Activated CD4-positive, CD25-positive, alpha-beta regulatory T cell (primary cell): ENCODE data around the gene UMAD1.

Experiments used
- DNase-seq, 4 experiments: peaks; one replicate each; lab custom pipeline; 2025; lab: John Stamatoyannopoulos, UW

Gene UMAD1

DNA sequence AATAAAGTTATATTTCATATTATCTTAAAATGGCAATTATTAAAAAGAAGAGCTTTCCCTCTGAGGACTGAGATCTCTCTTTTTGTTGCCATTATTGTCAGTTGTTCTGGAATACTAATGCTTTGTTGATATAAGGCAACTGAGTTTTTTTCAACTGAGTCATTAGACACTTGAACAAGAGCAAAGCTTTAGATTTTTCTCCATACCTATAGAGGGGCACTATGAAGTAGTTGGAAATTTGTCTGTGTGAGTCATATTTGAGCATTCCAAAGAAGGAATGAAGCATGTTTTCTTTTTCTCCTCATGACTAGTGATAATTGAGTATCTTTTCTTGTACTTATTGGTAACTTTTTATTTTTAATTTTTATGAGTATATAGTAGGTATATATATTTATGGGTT lies 53.3 kb downstream of the UMAD1 start:
- no peak for DNase-seq

DNA sequence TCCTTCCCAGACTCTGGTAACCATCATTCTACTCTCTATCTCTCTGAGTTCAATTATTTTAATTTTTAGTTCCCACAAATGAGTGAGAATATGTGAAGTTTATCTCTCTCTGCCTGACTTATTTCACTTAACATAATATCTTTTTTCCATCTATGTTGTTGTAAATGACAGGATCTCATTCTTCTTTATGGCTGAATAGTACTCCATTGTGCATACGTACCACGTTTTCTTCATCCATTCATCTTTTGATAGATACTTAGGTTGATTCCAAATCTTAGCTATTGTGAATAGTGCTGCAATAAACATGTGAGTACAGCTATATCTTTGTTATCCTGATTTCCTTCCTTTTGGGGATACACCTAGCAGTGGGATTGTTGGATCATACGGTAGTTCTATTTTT lies 54.0 kb downstream of the UMAD1 start:
- no peak for DNase-seq

DNA sequence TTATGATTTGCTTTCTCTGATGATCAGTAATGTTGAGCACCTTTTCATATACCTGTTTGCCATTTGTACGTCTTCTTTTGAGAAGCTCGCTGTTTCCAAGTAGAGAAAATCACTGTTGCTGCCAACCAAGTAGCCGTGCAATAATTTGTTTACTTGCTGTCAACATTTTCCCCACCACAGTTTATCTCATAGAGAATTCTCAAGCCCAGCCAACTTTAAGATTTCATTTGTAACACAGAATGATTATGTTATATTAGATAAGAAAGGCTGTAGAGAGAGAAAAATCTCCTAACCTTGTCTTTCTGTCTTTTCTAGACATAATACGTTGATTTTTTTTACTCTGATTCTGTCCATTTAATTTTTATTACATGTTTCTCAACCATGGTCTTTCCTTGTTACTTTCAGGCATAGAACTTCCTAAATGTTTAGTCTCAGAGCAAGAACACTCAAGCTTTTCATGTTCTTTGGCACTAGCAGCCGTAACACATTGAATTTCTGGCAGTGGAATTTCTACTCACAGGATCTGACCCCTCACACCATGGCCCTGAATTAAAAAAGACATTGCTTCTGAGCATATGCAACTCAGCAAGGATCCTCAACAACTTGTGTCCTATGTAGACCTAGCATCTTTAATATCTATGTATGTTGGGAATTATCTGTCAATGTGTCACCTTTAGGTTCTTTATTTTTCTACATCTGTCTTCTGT lies 54.7 kb downstream of the UMAD1 start:
- DNase-seq = no peak

DNA sequence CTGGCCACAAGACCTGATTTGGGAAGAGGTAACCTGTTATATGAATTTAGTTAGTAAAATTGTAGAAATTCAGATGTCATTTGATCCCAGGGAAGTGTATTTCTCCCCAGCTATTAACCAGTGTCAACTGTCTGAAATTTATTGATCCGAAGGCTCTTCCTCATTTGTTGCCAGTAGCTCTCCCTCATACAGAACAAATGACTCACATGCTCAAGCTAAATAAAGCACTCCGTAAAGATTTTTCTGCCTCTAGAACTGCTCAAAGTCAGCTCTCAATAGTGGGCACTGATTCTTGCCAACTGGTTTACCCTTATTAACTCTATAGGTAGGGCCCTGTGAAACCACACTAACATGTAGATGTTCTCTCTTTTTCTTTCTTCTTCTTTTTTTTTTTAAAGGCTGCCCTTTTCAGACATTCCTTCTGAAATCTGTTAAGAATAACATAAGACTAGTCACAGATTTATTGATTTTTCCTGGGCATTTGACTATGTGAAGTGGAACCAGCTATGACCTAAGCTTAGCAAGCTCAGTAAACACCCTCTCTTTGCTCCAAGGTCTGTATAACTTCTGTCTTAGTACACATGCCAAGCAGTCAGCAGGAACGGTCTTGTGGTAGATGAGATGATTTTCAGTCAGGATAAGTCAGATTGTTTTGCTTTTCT lies 56.0 kb downstream of the UMAD1 start:
- DNase-seq = no peak

DNA sequence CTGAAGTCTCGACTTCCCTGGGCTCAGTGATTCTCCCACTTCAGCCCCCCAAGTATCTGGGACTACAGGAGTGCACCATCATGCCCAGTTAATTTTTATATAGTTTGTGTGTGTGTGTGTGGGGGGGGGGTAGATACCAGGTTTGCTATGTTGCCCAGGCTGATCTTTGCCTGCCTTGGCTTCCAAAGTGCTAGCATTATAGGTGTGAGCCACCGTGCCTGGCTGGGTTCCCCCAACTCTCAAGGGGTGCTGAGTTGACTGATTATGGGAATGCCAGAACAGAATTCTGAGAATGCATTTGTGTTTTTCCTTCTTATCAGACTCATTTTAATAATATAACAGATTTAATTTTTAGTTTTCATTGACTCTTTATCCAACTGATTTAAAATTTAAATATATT lies 58.4 kb downstream of the UMAD1 start:
- no peak for DNase-seq

DNA sequence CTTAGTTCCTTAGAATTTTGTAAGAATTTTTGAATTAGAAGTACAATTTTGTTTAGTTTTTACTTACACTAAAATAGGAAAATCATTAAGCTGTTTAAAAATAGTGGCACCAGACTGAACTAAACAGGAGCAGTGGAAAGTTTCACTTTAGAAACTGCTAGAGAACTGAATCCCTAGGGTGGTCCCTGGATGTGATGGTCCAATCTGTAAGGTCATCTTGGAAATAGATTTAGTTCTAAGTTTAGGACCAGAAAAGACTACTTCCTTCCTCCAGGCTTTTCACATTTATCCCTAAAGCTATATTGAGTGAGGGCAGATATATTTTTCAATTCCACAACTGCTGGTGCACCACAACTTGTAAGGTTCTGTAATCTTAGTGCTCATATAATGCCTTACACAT lies 58.8 kb downstream of the UMAD1 start:
- no peak for DNase-seq

DNA sequence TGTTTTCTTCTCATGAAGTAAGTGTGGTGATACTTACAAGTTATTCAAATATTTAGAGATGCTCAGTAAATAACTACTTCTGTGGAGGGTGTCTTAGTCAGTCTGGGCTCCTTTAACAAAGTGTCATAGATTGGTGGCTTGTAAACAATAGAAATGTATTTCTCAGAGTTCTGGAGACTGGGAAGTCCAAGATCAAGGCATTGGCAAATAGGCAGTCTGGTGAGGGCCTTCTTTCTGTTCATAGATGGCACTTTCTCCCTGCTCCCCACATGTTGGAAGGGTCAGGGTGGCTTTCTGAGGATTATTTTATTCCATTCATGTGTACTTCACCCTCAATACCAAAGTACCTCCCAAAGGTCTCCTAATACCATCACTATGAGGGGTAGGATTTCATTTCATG lies 59.4 kb downstream of the UMAD1 start:
- DNase-seq = no peak

DNA sequence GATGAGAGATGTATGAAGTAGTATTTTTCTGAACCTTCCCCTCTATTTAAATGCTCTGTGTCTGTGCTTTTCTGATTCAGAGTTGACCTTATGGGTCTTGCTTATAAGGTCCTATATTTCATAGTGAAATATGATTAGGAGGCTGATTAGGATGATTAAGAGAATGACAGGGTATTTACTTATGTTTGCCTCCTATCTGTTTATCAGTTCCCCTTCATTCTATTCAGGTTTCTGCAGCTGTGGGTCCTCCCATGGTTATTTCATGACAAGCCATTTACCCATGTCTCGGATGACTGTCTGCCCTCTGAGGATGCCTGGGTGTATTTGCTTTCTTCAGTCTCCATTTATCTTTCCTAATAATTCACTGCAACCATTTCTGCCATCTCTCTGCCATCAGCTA lies 61.0 kb downstream of the UMAD1 start:
- no peak for DNase-seq

DNA sequence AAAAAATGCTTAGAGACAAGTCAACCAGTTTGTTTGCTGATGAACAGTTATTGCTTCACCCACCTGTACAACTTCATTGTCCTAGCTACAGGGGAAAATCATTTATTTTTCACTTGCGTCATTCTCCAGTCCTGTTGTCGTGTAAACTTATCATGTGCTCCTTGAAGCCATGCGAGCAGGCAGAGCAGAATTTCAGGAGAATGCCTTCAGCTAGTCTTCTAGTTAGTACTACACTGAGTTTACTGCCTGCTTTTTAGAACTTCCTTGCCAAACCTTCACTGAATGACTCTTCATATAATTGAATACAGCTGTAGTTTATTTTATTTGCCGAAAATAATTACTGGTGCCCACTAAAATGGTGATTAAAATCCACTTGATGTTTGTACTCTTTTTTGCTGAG lies 62.3 kb downstream of the UMAD1 start:
- no peak for DNase-seq

DNA sequence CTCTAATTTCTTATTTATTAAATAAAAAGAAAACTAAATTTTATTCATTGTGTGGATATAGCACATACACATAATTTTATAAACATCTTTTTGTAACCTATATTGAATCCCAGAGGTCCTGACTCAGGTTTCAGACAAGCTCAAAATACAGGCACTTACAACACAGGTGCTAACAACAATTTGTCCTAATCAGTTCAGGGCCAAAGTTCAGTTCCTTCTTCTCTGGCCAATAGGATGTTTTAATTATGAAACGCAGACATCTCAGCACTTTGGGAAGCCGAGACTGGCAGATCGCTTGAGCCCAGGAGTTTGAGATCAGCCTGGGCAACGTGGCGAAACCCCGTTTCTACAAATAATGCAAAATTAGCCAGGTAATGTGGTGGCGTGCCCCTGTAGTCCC lies 62.9 kb downstream of the UMAD1 start:
- DNase-seq = no peak

DNA sequence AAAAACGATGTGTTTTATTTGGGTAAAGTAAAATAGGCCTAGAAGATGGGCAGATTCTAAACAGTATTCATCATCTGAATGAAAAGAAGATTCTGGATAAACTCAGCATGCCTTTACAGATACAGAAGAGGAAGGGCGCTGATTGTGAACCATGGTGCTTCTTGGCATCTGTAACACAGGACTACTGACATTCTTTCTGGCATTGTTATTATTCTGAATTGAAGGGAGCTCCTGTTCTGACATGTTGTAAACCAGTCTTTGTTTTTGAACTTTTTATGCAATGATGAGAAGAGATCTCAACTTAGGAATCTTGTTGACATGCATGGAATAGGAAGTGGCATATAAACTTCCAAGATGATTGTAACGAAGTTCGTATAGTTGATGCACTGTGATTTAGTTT lies 64.3 kb downstream of the UMAD1 start:
- DNase-seq = no peak

DNA sequence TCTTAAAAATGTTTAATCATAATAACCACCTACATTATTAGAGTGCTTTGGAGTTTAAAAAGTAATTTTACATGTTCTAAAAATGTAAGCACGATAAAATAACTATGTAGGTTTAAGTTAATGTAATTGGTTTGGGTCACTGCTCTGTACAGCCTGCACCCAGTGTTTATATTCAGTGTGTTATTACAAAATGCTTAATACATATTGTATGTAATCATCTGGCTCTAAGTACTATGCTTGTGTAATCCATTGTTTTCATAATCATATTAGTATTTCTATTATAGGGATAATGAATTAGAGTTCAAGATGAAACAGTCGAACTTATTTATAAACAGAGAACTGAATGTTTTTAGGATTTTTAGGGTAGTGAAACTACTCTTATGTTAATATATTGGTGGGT lies 64.8 kb downstream of the UMAD1 start:
- DNase-seq = no peak

DNA sequence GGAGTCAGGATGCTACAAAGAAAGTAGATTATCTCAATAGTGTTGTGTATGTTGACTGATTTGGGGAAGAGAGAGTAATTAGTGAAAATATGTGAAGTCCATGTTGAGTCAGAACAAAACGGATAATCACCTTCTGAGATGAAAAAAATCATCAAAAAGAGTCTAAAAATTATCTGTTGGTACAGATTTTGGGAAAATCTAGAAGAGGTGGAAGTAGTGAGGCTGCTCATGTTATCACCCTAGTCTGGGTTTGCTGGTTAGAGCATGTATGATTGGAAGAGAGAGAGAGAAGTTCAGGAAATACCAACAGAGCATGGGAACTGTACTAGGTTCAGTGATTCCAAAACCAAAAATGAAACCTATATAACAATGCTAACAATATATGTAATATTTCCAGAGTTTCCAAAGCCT lies 65.6 kb downstream of the UMAD1 start:
- DNase-seq = no peak

DNA sequence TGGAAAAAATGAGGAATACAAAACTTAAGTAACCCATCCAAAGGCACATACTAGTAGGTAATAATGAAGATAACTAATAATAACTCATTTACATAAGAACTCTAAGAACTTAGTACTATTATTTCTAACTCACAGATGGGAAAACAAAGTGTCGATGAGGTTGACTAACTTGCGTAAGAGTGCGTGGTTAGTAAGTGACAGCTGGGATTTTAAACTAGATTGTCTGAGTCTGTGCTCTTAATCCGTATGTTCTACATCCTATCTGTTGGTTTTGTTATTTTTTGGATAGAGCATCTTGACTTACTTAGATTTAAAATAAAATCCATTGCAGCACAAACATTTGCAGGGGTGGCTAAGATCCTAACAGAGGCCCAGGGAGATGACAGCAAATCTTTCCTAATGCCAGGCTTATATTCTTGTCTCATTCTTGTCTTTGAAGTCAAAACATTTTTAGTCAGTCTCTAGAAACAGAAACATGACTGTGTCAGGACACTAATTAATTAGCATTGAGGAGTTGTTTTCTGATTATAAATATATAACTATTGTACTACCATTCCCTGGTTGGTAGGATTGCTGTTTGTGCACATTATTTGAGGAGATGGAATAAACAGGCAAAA lies 66.1 kb downstream of the UMAD1 start:
- DNase-seq = no peak

DNA sequence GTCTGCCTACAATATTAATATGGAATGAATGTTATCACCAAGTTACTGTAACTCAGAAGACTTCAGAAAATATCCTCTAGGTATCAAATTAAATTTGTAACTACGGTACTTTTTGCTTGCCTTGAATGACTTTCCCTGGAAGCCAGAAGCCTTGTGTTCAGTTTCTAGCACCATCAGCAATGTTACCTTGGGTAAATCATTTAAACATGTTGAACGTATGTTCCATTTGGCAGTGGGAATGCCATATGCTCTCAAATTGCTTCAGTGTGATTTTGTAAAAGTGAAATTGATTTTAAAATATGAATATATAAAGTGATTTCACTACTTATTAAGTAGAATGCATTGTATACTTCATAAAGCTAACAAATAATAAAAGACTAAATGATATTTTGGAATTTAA lies 66.7 kb downstream of the UMAD1 start:
- no peak for DNase-seq

DNA sequence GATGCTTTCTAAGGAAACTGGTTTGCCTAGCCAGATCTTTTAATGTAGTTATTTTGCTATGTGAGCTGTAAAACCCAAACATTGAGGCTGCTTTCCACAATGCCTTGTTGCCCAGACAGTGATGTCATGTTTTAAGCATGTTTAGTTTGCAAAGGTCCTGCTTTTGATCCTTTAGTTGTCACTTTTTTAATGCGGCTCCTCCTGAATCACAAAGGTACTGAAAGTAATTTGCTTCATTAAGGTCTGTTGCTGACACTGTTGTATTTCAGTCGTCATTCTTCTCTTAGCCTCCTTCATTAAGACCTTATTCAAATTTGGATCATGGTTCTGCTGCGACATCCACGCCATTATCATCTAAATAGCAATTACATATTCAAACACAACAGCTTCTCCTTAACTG lies 67.3 kb downstream of the UMAD1 start:
- no peak for DNase-seq

DNA sequence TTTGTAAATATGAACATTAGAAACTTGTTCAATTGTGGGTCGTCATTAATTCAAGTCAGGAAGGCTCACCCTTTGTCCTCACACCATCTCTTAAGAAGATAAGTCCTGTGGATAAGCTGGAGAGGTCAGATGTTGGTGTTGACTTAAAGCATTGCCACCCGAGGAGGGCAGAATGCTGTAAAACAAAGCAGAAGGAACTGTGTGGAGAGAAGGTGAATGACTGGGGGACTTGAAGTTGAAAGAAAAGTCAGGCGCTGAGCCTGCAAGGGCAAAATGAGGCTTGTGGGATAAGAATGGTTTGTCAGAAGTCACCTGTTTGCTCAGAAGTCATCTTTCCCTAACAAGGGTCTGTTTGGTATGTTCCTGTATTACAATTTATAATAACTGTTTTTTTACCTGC lies 68.7 kb downstream of the UMAD1 start:
- DNase-seq = no peak

DNA sequence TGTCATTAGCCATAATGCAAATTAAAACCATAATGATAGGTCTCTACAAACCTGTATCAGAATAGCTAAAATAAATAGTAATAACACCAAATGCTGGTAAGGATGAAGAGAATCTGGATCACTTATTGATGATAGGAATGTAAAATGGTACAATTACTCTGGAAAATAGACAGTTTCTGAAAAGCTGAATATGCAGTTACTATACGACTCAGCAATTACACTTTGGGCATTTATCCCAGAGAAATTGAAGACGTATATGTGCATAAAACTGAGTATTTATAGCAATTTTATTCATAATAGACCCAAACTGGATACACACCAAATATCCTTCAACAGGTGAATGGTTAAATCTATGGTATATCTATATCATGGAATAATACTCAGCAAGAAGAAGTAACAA lies 69.9 kb downstream of the UMAD1 start:
- DNase-seq = no peak

DNA sequence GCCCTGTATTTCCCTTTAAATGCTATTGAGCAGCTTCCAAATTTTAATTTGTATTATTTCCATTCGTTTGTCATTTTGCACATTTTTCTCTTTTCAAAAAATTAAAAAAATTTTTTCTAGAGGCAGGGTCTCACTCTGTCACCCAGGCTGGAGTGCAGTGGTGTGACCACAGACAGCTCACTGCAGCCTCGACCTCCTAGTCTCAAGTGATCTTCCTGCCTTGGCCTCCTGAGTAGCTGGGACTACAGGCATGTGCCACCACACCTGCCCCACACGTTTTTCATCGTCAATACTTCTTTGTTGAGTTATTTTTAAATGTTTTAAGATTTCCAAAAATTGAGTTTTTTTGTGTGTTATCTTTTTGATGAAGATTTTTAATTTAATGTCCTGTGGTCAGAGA lies 73.2 kb downstream of the UMAD1 start:
- no peak for DNase-seq

DNA sequence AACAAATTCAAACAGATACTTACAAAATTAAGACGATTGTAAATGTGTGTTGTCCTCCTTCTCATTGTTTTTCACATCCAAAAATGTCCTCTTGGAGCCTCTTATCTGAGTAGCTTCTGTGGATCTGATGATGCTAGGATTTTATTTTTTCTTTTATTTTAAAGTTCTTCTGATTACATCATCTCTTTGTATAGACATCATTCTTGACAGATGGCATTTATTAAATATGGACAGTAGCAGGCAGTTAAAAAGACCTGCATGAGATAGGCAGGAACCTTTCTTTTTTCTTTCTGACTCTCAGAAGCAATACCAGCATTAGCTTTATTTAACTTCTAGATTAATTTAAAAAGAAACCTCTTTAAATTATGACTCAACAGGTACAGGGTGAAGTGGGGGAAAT lies 77.9 kb downstream of the UMAD1 start, which contains the start of gene RPA3:
TSS of gene RPA3 (minus strand) at position 116 of the 400 bp plus-strand sequence. CDS start 78,189 bp downstream, outside the sequence.
- DNase-seq = no peak

DNA sequence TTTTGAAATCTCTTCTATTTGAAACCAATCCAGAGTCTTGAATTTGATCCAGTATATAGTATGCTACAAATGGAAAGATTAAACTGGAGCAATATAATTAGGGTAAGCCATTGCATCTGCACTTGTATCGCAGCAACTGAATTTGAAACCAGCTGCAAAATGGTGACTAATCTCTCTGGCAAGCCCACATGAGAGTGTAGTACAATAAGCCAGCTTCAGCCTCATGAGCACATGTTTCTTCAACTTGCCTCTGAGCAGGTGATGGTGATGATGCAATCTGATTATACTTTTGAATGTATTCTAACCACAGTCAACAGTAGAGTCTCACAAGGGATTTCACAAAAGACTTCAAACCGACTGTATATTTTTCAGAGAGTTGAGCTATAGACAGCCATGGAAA lies 78.7 kb downstream of the UMAD1 start:
- peak in 3 of 4 experiments; percentile 2 to 3 (median 3) for DNase-seq

DNA sequence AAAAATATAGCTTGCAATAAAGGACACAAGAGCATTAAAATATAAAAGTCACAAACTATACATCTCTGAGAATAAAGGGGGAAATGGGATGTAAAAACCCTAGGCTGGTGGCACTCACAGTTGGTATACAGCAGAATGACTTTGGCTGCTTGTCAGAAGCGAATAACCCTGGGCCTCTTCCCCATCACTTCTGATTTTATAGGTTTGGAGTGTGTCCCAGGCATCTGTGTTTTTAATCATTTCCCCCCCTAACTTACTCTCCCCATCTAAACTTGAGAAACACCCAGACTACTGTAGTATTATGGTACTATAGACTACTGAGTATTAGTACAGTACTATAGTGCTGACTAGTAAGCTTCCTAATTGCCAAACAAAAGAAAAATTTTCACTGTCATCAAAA lies 79.6 kb downstream of the UMAD1 start:
- DNase-seq = no peak
